K562 (cell line): ENCODE measurements around the gene RASSF3.

Experiments
- CBX2 ChIP-seq: fragments of 200-600 bp; sonication (generic); IDR thresholded peaks from one replicate; pipeline ENCODE4 v1.6.1; 2012; ENCODE audit warnings: mild to moderate bottlenecking, low read length, inconsistent platforms; ENCODE audit not compliant: insufficient read depth, poor library complexity, severe bottlenecking
- CTCF ChIP-seq, 3 experiments: IDR thresholded peaks in 2 of 3; conservative IDR thresholded peaks in 1 of 3; 2 replicates each; pipeline ENCODE4 v1.5.1; 2011 to 2012; ENCODE audit warnings: low read length in 3 of 3, mild to moderate bottlenecking in 3 of 3, control low read depth in 2 of 3, improper control_type of control experiment in 1 of 3, inconsistent platforms in 1 of 3, low read depth in 1 of 3, mixed read lengths in 1 of 3, moderate library complexity in 1 of 3; ENCODE audit not compliant: insufficient read depth in 2 of 3
- E2F3 ChIP-seq: fragments of 250-450 bp; sonication (Bioruptor Pico); IDR thresholded peaks from 2 replicates; pipeline ENCODE4 v1.4.0; 2020; ENCODE audit warnings: mild to moderate bottlenecking
- ETV5 ChIP-seq: sonication (generic); formaldehyde crosslinking; IDR thresholded peaks from 2 replicates; pipeline ENCODE4 v1.4.0; 2020; ENCODE audit warnings: low read depth, mild to moderate bottlenecking, missing genetic modification reagents
- EZH2 ChIP-seq: IDR thresholded peaks from 2 replicates; pipeline ENCODE4 v1.6.1; 2012; ENCODE audit warnings: low read depth, mild to moderate bottlenecking, inconsistent platforms, low read length, borderline replicate concordance
- HCFC1 ChIP-seq: IDR thresholded peaks from 2 replicates; pipeline ENCODE4 v1.6.1; 2012; ENCODE audit warnings: low read depth, low read length, improper control_type of control experiment
- TRIM28 ChIP-seq: fragments of 450-650 bp; IDR thresholded peaks from 2 replicates; pipeline ENCODE4 v1.6.1; 2017
- ZNF707 ChIP-seq: fragments of 250-450 bp; sonication (Bioruptor Pico); conservative IDR thresholded peaks from 2 replicates; pipeline ENCODE4 v1.8.0; 2022; ENCODE audit warnings: inconsistent platforms, mild to moderate bottlenecking, moderate library complexity
- TF ChIP-seq, protein P1 (sequence below): IDR thresholded peaks from 2 replicates; pipeline ENCODE4 v1.6.1; 2014; ENCODE audit warnings: antibody characterized with exemption

- no peak for TF ChIP-seq ZNF707 (CRISPR knock-in tag)
- no peak for TF ChIP-seq TRIM28
- TF ChIP-seq CTCF (IDR thresholded peaks at IDR 0.05 in 2 of 3, conservative IDR thresholded peaks at IDR 0.05 in 1 of 3; ENCODE audit: insufficient read depth in 2 of 3, low read depth in 1 of 3, low read length in 3 of 3), result no peak
- no peak for TF ChIP-seq HCFC1
- no peak for TF ChIP-seq CBX2
- TF ChIP-seq, protein P1, sequence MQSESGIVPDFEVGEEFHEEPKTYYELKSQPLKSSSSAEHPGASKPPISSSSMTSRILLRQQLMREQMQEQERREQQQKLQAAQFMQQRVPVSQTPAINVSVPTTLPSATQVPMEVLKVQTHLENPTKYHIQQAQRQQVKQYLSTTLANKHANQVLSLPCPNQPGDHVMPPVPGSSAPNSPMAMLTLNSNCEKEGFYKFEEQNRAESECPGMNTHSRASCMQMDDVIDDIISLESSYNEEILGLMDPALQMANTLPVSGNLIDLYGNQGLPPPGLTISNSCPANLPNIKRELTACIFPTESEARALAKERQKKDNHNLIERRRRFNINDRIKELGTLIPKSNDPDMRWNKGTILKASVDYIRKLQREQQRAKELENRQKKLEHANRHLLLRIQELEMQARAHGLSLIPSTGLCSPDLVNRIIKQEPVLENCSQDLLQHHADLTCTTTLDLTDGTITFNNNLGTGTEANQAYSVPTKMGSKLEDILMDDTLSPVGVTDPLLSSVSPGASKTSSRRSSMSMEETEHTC, result no peak
- TF ChIP-seq E2F3, result no peak
- TF ChIP-seq ETV5 (CRISPR knock-in tag), result no peak
- TF ChIP-seq EZH2, result no peak
These were observed 68.5 kb downstream of the RASSF3 start for GRCh38 chr12:64678835-64679234.
